Measurements from ENCODE around the gene SYNGR3. TPM values are rescaled to one million over a fixed set of nuclear protein-coding genes. Genes with fewer than 3 reads are reported as not detected.

SYNGR3 gene
- total and polyA plus RNA-seq, 2 of the 13 experiments (the other 11 are each of a cell fraction or from before 2014, with no cell fraction given): 0.97 to 5.7 TPM

DNA sequence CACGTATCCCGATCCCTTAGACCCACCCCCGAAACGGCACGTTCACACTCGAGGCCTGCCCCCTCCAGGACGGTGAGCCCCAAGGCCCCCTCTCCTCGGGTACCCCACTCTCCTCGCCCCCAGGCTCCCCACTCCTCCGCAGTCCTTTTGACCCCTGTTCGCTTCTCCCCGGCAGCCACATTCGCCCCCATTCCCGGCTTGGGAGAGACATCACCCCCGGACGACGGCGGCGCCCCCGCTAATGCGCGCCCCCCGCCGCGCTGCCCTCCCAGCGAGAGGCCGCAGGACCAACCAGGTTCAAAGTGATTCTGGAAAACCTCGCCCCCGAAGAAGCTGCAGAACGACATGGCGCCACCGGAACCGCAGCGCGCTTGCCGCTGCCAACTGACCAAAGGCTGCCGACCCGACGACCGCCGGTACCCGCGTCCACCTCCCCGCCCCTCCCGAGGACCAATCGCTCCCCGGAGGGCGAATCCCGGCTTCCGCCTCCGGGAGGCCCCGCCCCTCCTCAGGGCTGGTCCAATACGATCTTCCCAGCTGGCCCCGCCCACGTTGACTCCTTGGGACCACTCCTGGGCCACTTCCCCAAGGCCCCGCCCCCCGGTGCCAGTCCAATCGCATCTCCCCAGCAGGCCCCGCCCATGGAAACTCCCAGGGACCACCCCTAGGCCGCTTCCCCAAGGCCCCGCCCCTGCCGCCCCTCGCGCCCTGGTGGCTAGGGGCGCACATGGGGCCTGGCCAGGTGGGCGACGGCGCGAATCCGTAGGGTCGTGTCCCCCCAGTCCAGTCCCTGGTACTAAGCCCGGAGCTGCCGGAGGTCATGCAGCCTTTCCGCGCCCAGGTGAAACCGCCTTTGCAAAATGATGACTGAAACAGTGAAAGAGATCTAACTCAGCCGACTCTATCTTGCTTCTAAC lies 46.7 kb upstream of the SYNGR3 start, which contains the start of gene MSRB1 (continued):
- TF ChIP-seq, protein P1, sequence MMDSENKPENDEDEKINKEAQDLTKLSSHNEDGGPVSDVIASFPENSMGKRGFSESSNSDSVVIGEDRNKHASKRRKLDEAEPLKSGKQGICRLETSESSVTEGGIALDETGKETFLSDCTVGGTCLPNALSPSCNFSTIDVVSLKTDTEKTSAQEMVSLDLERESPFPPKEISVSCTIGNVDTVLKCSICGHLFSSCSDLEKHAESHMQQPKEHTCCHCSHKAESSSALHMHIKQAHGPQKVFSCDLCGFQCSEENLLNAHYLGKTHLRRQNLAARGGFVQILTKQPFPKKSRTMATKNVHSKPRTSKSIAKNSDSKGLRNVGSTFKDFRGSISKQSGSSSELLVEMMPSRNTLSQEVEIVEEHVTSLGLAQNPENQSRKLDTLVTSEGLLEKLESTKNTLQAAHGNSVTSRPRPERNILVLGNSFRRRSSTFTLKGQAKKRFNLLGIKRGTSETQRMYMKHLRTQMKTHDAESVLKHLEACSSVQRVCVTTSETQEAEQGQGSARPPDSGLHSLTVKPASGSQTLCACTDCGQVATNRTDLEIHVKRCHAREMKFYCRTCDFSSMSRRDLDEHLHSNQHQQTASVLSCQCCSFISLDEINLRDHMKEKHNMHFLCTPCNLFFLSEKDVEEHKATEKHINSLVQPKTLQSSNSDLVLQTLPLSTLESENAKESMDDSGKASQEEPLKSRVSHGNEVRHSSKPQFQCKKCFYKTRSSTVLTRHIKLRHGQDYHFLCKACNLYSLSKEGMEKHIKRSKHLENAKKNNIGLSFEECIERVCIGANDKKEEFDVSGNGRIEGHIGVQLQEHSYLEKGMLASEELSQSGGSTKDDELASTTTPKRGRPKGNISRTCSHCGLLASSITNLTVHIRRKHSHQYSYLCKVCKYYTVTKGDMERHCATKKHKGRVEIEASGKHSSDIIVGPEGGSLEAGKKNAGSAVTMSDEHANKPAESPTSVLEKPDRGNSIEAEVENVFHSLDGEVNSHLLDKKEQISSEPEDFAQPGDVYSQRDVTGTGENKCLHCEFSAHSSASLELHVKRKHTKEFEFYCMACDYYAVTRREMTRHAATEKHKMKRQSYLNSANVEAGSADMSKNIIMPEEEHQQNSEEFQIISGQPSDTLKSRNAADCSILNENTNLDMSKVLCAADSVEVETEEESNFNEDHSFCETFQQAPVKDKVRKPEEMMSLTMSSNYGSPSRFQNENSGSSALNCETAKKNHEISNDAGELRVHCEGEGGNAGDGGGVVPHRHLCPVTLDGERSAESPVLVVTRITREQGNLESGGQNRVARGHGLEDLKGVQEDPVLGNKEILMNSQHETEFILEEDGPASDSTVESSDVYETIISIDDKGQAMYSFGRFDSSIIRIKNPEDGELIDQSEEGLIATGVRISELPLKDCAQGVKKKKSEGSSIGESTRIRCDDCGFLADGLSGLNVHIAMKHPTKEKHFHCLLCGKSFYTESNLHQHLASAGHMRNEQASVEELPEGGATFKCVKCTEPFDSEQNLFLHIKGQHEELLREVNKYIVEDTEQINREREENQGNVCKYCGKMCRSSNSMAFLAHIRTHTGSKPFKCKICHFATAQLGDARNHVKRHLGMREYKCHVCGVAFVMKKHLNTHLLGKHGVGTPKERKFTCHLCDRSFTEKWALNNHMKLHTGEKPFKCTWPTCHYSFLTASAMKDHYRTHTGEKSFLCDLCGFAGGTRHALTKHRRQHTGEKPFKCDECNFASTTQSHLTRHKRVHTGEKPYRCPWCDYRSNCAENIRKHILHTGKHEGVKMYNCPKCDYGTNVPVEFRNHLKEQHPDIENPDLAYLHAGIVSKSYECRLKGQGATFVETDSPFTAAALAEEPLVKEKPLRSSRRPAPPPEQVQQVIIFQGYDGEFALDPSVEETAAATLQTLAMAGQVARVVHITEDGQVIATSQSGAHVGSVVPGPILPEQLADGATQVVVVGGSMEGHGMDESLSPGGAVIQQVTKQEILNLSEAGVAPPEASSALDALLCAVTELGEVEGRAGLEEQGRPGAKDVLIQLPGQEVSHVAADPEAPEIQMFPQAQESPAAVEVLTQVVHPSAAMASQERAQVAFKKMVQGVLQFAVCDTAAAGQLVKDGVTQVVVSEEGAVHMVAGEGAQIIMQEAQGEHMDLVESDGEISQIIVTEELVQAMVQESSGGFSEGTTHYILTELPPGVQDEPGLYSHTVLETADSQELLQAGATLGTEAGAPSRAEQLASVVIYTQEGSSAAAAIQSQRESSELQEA (CRISPR knock-in tag; IDR thresholded peaks at IDR 0.05; ENCODE audit: not compliant biosample characterization): no peak
- TF ChIP-seq EZH2 (conservative IDR thresholded peaks at IDR 0.05; ENCODE audit: low read depth, low read length): no peak
- TF ChIP-seq, protein P2, sequence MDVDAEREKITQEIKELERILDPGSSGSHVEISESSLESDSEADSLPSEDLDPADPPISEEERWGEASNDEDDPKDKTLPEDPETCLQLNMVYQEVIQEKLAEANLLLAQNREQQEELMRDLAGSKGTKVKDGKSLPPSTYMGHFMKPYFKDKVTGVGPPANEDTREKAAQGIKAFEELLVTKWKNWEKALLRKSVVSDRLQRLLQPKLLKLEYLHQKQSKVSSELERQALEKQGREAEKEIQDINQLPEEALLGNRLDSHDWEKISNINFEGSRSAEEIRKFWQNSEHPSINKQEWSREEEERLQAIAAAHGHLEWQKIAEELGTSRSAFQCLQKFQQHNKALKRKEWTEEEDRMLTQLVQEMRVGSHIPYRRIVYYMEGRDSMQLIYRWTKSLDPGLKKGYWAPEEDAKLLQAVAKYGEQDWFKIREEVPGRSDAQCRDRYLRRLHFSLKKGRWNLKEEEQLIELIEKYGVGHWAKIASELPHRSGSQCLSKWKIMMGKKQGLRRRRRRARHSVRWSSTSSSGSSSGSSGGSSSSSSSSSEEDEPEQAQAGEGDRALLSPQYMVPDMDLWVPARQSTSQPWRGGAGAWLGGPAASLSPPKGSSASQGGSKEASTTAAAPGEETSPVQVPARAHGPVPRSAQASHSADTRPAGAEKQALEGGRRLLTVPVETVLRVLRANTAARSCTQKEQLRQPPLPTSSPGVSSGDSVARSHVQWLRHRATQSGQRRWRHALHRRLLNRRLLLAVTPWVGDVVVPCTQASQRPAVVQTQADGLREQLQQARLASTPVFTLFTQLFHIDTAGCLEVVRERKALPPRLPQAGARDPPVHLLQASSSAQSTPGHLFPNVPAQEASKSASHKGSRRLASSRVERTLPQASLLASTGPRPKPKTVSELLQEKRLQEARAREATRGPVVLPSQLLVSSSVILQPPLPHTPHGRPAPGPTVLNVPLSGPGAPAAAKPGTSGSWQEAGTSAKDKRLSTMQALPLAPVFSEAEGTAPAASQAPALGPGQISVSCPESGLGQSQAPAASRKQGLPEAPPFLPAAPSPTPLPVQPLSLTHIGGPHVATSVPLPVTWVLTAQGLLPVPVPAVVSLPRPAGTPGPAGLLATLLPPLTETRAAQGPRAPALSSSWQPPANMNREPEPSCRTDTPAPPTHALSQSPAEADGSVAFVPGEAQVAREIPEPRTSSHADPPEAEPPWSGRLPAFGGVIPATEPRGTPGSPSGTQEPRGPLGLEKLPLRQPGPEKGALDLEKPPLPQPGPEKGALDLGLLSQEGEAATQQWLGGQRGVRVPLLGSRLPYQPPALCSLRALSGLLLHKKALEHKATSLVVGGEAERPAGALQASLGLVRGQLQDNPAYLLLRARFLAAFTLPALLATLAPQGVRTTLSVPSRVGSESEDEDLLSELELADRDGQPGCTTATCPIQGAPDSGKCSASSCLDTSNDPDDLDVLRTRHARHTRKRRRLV (CRISPR knock-in tag; IDR thresholded peaks at IDR 0.05): peak; percentile 67; the same call in 1 of the 2 replicates
- TF ChIP-seq ZNF230 (CRISPR knock-in tag; IDR thresholded peaks at IDR 0.05): 0 out of 2 replicates have a peak, but pooled peaks have one; percentile 60
- TF ChIP-seq CBFB (CRISPR knock-in tag; IDR thresholded peaks at IDR 0.05): 0 out of 2 replicates have a peak, but pooled peaks have one; percentile 21
- no peak for TF ChIP-seq RAD51 (IDR thresholded peaks at IDR 0.05; ENCODE audit: borderline replicate concordance)
- TF ChIP-seq SIN3A (IDR thresholded peaks at IDR 0.05; ENCODE audit: borderline replicate concordance, low read depth, low read length): peak; percentile 93; the same call in 1 of the 2 replicates
- TF ChIP-seq, protein P3, sequence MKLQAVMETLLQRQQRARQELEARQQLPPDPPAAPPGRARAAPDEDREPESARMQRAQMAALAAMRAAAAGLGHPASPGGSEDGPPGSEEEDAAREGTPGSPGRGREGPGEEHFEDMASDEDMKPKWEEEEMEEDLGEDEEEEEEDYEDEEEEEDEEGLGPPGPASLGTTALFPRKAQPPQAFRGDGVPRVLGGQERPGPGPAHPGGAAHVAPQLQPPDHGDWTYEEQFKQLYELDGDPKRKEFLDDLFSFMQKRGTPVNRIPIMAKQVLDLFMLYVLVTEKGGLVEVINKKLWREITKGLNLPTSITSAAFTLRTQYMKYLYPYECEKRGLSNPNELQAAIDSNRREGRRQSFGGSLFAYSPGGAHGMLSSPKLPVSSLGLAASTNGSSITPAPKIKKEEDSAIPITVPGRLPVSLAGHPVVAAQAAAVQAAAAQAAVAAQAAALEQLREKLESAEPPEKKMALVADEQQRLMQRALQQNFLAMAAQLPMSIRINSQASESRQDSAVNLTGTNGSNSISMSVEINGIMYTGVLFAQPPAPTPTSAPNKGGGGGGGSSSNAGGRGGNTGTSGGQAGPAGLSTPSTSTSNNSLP (IDR thresholded peaks at IDR 0.05; ENCODE audit: low read depth, low read length): no peak
- no peak for TF ChIP-seq SSRP1 (CRISPR knock-in tag; IDR thresholded peaks at IDR 0.05)
- TF ChIP-seq TRIM24 (CRISPR knock-in tag; IDR thresholded peaks at IDR 0.05): no peak
- no peak for TF ChIP-seq ZNF337 (CRISPR knock-in tag; IDR thresholded peaks at IDR 0.05; ENCODE audit: borderline replicate concordance, low read depth)
- no peak for TF ChIP-seq MAFF (IDR thresholded peaks at IDR 0.05; ENCODE audit: low read depth, low read length)
- TF ChIP-seq EEA1 (CRISPR knock-in tag; IDR thresholded peaks at IDR 0.05; ENCODE audit: borderline replicate concordance): no peak

All from HepG2 (cell line).